ENCODE results near the gene RSAD1.

RSAD1 gene

DNA sequence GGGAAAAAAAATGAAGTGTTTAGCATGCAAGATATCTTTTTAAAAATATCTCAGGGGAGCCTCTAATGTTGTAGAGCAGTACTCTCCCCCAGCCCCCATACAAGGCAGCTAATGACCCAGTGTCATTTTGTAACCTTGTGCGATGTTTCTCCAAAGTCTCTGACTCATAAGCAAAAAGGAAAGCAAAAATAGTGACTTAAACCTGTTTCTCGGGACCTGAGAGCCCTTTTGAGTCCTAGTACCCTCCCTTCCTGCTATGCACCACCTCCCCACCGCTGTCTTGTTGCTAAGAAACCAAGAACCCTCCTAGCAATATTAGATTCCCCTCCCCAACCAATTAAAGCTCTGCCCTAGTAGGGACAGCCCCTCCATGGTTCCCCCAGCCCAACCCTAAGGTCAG lies 32.4 kb downstream of the RSAD1 start:
- Histone ChIP-seq H4K20me1 (ENCODE audit: insufficient read depth, low read length) (no peaks in the 10 kb centered on the region), H3K79me2 (ENCODE audit: insufficient read depth, low read length) (no peaks in the 10 kb centered on the region), H3K4me1 (ENCODE audit: insufficient read depth, low read length) (peaks cover 25% of the 10 kb centered on the region), H2AFZ (ENCODE audit: low read depth, low read length) (no peak overlapping the region), H3K27me3 (ENCODE audit: insufficient read depth, low read length, poor library complexity) (peaks cover 3% of the 10 kb centered on the region), H3K9ac (ENCODE audit: low read depth, low read length) (no peak overlapping the region), H3K9me3 (ENCODE audit: insufficient read depth, low read length, severe bottlenecking) (no peaks in the 10 kb centered on the region), H3K27ac (ENCODE audit: low read length) (no peak overlapping the region), H3K4me2 (ENCODE audit: insufficient read depth, low read length) (no peak overlapping the region), H3K4me3 (ENCODE audit: low read depth in 1 of 2, low read length in 2 of 2) (no peak overlapping the region), H3K36me3 (ENCODE audit: insufficient read depth, low read length) (no peaks in the 10 kb centered on the region)
- DNase-seq (no peak), ATAC-seq (ENCODE audit: insufficient read depth, low read depth) (no peak)
- TF ChIP-seq, protein P1, sequence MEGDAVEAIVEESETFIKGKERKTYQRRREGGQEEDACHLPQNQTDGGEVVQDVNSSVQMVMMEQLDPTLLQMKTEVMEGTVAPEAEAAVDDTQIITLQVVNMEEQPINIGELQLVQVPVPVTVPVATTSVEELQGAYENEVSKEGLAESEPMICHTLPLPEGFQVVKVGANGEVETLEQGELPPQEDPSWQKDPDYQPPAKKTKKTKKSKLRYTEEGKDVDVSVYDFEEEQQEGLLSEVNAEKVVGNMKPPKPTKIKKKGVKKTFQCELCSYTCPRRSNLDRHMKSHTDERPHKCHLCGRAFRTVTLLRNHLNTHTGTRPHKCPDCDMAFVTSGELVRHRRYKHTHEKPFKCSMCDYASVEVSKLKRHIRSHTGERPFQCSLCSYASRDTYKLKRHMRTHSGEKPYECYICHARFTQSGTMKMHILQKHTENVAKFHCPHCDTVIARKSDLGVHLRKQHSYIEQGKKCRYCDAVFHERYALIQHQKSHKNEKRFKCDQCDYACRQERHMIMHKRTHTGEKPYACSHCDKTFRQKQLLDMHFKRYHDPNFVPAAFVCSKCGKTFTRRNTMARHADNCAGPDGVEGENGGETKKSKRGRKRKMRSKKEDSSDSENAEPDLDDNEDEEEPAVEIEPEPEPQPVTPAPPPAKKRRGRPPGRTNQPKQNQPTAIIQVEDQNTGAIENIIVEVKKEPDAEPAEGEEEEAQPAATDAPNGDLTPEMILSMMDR (IDR thresholded peaks at IDR 0.05; ENCODE audit: borderline replicate concordance, extremely low read depth, low read length, poor library complexity, severe bottlenecking) = no peak
- TF ChIP-seq EZH2 (IDR thresholded peaks at IDR 0.05; ENCODE audit: borderline replicate concordance, low read depth, low read length, severe bottlenecking) = no peak

DNA sequence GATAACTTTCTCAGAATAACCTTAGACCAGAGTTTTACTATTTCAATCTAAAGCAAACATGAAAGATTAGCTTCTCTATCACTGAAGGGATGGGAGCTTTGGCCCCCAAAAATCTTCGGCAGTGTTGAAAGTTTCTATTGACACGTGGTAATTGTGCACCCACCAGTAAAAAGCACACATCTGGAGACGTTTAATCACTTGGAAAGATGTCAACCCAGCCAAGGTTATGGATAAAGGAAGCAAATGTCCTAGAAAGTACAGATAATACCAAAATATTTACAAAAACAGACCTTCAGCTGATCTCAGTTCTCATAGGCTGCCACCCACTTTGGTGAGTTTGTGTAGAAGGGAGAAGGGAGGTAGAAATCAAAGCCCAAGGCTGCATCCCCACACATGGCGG lies 34.8 kb downstream of the RSAD1 start:
- H3K4me3 ChIP-seq (ENCODE audit: low read depth in 1 of 2, low read length in 2 of 2) = no peak overlapping the region
- no peaks in the 10 kb centered on the region for H4K20me1 ChIP-seq (ENCODE audit: insufficient read depth, low read length)
- ATAC-seq (ENCODE audit: insufficient read depth, low read depth) = no peak
- no peak overlapping the region for H3K4me2 ChIP-seq (ENCODE audit: insufficient read depth, low read length)
- no peak overlapping the region for H3K9ac ChIP-seq (ENCODE audit: low read depth, low read length)
- H2AFZ ChIP-seq (ENCODE audit: low read depth, low read length) = no peak overlapping the region
- H3K36me3 ChIP-seq (ENCODE audit: insufficient read depth, low read length) = no peaks in the 10 kb centered on the region
- peaks cover 5% of the 10 kb centered on the region for H3K27me3 ChIP-seq (ENCODE audit: insufficient read depth, low read length, poor library complexity)
- H3K27ac ChIP-seq (ENCODE audit: low read length) = no peak overlapping the region
- no peaks in the 10 kb centered on the region for H3K79me2 ChIP-seq (ENCODE audit: insufficient read depth, low read length)
- no peak for DNase-seq
- H3K9me3 ChIP-seq (ENCODE audit: insufficient read depth, low read length, severe bottlenecking) = no peaks in the 10 kb centered on the region
- TF ChIP-seq, protein P1 (IDR thresholded peaks at IDR 0.05; ENCODE audit: borderline replicate concordance, extremely low read depth, low read length, poor library complexity, severe bottlenecking) = no peak
- no peak for TF ChIP-seq EZH2 (IDR thresholded peaks at IDR 0.05; ENCODE audit: borderline replicate concordance, low read depth, low read length, severe bottlenecking)
- H3K4me1 ChIP-seq (ENCODE audit: insufficient read depth, low read length) = peaks cover 16% of the 10 kb centered on the region

DNA sequence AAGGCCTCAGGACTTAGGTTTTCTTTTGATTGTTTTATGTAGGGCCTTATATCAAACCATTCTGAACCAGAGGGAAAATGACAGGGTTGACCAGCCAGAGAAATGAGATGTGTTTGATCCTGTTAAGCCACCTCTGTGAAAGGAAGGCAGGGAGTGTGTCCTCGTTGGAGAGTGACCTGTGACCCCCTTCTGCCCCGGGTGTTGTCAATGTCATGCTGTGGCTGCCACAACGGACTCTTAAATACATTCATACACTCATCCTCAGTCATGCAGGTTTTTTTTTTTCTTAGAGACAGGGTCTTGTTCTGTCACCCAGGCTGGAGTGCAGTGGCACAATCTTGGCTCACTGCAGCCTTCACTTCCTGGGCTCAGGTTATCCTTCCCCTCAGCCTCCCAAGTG lies 35.7 kb downstream of the RSAD1 start:
- H3K4me1 ChIP-seq (ENCODE audit: insufficient read depth, low read length) = peaks cover 8% of the 10 kb centered on the region
- H3K4me3 ChIP-seq (ENCODE audit: low read depth in 1 of 2, low read length in 2 of 2) = no peak overlapping the region
- no peaks in the 10 kb centered on the region for H3K79me2 ChIP-seq (ENCODE audit: insufficient read depth, low read length)
- no peaks in the 10 kb centered on the region for H3K36me3 ChIP-seq (ENCODE audit: insufficient read depth, low read length)
- DNase-seq = no peak
- no peak for ATAC-seq (ENCODE audit: insufficient read depth, low read depth)
- H3K27ac ChIP-seq (ENCODE audit: low read length) = no peak overlapping the region
- TF ChIP-seq, protein P1 (IDR thresholded peaks at IDR 0.05; ENCODE audit: borderline replicate concordance, extremely low read depth, low read length, poor library complexity, severe bottlenecking) = no peak
- TF ChIP-seq EZH2 (IDR thresholded peaks at IDR 0.05; ENCODE audit: borderline replicate concordance, low read depth, low read length, severe bottlenecking) = no peak
- no peak overlapping the region for H2AFZ ChIP-seq (ENCODE audit: low read depth, low read length)
- no peak overlapping the region for H3K9ac ChIP-seq (ENCODE audit: low read depth, low read length)
- H3K9me3 ChIP-seq (ENCODE audit: insufficient read depth, low read length, severe bottlenecking) = no peaks in the 10 kb centered on the region
- H3K27me3 ChIP-seq (ENCODE audit: insufficient read depth, low read length, poor library complexity) = peaks cover 5% of the 10 kb centered on the region
- no peaks in the 10 kb centered on the region for H4K20me1 ChIP-seq (ENCODE audit: insufficient read depth, low read length)
- H3K4me2 ChIP-seq (ENCODE audit: insufficient read depth, low read length) = no peak overlapping the region
